GM19455 (cell line): ENCODE data around the gene FNBP1L.

Source experiments
- ATAC-seq: cut with Tn5 transposase; IDR thresholded peaks from one replicate; pipeline ENCODE4 v1.9.1; 2021; ENCODE audit not compliant: unreplicated experiment

The FNBP1L gene

DNA sequence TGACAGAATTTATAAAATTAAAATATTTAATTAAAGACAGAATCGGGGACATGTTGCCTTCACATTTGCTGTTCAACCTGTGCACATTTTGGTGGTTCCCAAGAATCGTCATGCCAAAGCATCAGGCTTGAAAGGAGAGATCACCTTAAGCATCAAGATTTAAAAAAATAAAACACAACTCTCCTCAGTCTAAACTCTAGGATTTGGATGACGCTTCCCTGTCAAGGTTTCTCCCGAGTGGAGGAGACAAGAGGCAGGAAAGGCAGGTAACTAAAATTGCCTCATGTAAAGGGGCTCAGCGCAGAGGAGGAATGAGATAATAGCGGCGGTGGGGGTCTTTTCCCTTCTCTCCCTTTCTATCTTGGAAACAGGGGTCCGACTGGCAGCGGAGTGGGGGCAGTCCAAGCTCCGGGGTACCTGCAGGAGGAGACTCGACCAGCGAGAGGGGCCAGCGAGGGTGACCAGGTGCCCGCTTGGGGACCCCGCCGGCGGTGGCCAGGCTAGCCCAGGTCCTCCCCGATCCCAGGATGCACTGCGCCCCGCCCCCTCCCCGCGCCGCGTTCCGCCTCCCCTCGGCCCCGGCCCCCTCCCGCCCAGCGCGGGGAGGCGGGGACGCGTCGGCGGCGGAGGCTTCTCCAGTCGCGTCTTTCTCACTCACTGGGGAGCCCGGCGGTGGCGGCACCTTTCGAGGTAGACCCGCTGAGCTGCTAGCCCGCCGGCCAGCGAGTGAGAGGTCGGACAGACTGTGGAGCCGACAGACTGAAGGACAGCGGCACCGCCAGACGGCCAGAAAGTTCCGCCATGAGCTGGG lies at the start of gene FNBP1L:
Gene FNBP1L (plus strand): TSS at position 638 of the 811 bp plus-strand sequence. CDS start 164 bp downstream, at position 802.
- ATAC-seq = no peak

DNA sequence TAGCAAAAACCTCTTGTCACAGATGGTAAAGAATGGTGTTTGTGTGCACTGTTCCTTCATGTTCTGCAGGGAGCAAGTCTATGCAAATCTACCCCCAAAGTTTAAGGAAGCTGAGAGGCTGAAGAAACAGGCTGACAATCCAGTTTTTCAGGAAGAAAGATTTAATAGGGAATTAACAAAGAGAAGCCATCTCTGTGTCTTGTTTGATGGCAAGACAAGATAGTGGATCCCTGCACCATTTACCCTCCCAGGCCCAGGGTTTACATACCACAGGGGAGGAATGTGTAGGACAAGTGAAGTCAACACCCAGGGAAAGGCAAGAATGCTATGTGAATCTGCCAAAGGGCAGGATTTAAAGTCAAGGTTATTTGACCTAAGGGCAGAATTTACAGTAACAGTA lies 48.1 kb upstream of the FNBP1L start:
- ATAC-seq = no peak

DNA sequence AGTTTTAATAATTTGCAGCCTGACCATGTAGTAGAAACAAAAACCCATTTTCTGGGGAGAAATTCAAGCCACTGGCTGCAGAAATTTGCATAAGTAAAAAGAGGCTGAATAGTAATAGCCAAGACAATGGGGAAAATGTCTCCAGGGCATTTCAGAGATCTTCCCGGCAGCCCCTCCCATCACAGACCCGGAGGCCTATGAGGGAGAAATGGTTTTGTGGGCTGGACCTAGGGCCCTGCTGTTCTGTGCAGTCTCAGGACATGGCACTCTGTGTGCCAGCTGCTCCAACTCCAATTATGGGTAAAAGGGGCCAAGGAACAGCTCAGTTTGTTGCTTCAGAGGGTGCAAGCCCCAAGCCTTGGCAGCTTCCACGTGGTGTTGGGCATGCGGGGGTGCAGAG lies 39.7 kb upstream of the FNBP1L start:
- ATAC-seq = no peak

DNA sequence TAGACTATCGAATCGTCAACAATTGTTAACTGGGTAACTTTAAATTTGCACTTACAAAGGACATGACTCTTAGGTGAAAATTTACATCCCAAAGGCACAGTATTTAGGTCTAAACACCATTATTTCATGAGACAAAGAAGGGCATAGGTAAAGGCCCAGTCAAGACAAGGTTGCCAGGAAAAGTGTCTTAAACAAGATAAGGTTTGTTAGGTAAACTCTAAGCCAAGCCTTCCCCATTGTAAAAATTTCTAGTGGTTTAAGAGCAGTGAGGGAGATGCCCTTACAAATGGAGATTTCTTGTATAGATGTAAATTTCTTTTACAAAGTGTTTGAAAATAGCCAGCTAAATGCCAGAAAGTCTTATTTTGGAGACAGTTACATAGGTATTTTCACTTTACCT lies 36.9 kb upstream of the FNBP1L start:
- no peak for ATAC-seq

DNA sequence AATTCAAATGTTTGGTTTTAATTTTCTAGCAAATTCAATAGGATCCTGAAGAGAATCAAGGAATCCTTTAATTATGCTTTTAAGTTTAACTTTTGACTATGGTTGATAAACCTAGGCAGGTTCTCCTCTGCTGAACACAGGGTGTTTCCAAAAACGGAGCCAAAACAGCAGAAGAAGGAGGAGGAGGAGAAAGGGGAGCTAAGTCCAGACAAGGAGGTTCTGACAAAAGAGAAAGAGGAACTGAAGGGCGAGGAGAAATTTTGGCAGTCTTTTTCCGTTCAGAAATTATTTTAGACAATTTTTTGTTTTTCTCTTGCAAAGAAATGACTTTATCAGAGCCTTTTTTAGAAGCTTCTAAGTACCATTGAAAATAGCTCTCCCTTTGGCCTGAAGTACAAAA lies 33.2 kb upstream of the FNBP1L start:
- no peak for ATAC-seq

DNA sequence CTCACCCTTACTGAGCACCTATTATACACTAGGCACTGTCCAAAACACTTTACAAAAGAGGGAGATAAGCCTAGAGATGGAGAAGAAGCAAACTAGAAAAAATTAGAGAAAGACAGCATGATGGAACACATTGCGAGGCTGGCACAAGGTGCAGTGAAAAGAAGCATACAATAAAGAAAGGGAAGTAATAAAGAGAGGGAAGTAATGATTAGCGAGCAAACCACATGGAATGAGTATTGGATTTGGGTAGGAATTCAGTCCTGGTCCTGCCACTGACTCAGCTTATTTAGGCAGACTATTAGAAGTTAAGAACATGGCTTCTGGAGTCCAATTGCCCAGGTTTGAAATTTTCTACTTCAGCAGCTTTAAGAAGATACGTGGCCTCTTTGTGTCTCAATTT lies 32.6 kb upstream of the FNBP1L start:
- no peak for ATAC-seq

DNA sequence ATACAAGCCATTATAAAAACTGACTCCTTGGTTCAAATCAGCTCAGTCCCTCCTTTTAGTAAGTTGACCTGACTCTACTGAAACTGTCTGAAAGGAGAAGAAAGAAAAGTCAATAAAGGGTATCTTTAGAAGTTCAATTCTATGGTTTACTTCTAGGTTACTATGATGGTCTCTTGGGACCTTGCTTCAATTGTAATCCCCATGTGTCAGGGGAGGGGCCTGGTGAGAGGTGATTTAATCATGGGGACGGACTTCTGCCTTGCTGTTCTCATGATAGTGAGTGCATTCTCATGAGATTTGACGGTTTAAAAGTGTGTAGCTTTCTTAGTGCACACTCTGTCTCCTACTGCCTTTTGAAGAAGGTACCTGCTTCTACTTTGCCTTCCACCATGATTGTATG lies 31.7 kb upstream of the FNBP1L start:
- ATAC-seq = no peak

DNA sequence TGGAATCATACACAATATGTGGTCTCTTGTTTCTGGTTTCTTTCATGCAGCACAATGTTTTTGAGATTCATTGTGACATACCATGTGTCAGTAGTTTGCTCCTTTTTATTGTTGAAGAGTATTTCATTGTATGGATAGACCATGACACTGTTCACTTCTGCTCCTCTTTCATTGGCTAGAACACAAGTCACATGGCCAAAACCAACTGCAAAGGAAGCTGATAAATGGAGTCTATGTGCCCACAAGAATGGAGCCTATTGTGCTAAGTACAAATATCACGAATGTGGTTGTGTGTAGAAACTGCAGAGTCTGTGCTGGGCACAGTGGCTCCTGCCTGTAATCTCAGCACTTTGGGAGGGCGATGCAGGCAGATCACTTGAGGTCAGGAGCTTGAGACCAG lies 28.6 kb upstream of the FNBP1L start:
- no peak for ATAC-seq

DNA sequence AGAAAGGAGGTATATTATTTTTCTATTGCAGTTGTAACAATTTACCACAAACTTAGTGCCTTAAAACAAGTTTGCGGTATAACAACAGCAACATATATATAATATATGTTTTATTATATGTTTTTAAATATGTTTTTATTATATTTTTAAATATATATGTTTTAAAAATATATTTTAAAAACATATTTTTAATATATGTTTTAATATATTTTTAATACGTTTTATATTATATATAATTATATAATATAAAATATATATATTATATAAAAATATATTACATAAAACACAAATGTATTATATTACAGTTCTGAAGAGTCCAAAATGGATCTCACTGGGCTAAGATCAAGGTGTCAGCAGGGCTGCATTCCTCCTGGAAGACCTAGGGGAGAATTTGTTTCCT lies 27.5 kb upstream of the FNBP1L start:
- no peak for ATAC-seq

DNA sequence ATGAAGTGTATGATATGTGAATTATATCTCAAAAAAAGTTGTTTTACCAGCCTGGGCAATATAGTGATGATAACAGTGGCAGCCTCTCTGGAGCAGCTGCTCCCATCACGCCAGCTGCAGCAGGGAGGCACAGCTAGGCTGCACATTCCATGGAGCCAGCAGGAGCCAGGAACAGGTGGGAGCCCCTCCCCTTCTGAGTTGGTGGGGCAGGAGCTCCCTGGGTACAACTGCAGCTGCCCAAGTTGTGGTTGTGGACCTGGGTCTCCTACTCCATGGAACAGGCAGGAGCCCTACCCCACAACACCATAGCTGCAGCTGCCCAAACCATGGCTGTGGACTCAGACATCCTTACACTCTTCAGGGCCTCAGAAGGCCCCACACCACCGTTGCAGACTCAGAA lies 21.7 kb upstream of the FNBP1L start:
- no peak for ATAC-seq

DNA sequence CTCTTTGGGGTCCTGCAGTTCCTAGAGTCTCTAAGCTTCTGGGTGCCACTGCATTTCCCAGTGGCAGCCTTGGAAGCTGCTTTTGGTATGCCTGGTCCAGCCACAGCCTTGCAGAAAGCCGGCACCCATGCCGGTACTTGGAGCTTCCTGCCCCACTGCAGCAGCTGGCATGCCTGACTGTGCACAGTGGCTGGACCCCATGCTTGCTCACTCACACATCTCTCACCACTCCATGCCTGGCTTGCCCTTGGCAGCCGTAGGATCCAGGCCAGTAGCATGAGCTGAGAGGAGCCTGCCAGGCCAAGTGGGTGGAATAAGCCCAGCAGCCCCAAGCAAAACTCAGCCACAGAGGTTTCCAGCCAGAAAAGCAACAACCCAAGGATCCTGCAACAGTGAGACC lies 20.3 kb upstream of the FNBP1L start:
- no peak for ATAC-seq

DNA sequence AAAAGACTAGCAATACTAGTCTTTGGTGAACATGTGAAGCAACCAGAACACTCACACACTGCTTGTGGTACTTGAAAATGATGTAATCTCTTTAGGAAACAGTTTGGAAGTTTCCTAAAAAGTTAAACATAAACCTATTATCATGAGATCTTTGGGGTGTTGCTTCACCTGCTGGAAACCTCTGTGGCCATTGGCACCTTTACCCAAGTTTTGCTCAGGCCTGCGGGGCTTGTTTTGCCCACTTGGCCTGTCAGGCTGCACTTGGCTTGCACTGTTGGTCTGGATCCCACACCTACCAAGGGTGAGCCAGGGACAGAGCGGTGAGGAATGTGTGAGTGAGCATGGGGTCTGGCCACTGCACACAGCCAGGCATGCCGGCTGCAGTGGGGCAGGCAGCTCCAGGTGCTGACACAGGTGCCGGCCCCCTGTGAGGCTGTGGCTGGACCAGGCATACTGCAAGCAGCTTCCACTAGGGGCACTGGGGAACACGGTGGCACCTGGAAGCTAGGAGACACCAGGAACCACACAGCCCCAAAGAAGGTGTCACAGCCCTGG lies 14.4 kb upstream of the FNBP1L start:
- no peak for ATAC-seq

DNA sequence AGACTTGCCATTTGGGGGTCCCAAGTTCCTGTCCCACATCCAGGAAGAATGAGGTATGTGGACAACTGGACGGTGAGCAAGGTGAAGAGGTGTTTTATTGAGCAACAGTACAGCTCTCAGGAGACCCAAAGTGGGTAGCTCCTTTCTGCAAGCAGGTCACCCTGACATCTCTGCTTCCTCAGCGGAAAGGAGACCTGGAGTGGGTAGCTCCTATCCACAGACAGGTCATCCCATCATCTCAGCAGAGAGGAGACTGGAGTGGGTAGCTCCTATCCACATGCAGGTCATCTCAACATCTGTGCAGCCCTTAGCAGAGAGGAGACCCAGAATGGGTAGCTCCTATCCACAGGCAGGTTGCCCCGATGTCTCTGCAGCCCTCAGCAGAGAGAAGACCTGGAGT lies 13.8 kb upstream of the FNBP1L start:
- no peak for ATAC-seq

DNA sequence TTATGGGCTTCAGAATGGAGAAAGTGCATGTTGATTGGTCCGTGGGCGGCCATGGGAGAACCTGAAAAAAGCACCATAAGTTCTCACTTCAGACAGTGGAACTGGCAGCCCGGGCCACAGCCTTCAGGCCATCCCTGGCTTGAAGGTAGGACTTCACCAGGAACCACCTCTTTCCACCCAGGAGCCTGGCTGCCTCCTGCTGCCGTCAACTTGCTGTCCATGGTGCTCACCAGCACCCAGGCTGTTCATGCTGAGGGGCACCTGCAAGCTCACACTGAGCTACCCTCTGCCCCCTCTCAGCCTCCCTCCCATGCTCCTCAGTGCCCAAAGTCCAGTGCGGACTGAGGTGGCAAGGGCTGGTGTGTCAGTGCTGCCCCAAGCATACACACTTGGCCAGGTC lies 12.9 kb upstream of the FNBP1L start:
- ATAC-seq = no peak

DNA sequence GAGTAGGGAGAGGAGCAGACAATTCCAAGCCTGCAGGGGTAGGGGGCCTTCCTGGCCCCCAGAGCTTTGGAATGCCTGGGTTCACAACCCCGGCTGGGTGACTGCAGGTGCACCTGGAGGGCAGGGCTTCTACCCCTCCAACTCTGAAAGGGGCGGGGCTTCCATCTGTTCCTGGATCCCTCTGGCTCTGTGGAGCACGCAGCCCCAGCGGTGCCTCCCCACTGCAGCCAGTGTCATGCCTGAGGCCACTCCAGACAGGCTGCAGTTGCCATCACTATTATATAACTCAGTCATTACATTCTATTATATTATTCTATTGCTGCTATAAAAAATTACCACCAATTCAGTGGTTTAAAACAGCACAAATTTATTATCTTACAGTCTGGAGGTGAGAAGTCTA lies 12.5 kb upstream of the FNBP1L start:
- ATAC-seq = no peak

DNA sequence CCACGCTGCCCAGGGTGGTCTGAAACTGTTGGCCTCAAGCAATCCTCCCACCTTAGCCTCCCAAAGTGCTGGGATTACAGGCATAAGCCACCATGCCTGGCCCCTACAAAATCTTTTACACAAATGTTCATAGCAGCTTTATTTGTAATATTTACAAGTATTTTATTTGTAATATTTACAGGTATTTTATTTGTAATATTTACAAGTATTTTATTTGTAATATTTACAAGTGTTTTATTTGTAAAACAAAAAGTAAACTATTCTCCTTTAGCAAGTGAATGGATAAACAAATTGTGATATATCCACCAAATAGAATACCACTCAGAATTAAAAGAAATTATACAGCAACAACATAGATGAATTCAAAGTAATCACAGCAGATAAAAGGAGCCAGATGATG lies 11.4 kb upstream of the FNBP1L start:
- ATAC-seq = no peak

DNA sequence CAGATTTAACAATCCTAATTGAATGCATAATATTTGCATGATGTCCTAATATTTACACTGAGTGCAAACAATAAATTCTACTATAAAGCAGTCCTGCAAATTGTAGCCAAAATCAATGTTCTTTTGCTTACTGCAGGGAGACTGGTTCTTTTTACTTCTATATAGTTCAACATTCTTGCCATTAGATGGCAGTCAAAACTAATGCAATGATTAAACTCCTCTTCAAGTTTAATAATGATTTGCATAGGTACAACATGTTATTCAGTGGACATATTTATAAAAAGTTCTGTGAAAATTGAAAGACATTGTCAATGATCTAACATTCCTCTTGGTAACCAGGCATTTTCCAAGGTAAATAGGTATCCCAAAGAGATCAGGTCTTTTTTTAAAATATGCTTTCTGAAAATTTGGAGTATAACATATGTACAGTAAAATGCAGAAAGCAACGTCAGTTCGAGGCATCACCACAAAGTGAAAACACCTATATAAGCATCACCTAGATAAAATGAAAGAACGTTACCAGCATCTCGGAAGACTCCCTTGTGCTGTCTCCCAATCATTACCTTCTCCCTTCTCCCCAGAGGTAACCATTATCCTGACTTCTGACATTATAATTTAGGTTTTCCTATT lies 9.8 kb upstream of the FNBP1L start:
- no peak for ATAC-seq

DNA sequence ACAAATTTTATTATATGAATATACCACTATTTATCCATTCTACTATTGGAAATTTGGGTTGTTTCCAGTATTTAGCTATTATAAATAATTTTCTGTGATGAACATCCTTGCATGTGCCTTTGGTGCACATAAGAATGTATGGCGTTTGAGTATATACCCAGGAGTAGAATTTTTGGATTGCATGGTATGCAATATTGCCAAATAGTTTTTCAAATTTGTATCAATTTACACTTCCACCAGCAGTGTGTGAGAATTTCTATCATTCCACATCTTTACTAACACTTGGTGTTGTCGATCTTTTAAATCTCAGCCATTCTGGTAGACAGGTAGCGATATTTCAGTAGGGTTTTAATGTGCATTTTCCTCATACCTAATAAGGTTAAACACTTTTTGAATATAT lies 9.2 kb upstream of the FNBP1L start:
- no peak for ATAC-seq

DNA sequence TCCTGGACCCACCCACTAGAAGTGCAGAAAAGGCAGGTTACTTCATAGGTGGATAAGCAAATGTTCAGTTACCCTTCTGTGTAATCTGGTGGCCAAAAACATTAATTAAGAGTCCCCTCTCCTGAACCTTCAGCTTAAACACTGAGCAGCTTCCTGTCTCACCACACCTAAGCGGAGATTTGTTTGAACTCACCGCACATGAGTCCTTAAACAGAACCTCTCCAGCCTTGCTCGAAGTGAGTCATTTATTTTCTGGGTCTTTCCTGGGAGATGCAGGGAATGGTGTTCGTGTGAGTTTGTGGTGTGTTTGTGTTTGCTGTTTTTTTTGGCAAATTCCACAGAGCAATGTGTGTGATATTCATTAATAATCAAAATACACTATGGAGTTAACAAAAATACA lies 7.6 kb upstream of the FNBP1L start:
- no peak for ATAC-seq

DNA sequence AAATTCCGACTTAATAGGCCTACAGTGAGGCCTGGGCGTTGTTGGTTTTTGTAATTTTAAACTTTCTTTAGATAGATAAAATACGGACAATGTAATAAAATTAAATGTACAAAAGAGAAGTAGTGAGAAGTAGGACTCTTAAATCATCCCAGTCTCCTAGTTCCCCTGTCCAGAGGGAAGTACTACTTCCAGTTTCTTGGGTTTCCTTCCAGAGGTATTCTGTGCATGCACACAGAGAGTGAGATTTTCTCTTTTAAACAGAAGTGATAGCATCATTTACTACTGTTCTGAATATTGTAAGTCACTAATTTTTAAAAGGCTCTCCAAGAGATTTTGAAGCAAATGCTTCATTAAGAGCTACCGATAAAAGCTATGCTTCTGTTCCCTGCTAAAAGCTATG lies 7.2 kb upstream of the FNBP1L start:
- no peak for ATAC-seq

DNA sequence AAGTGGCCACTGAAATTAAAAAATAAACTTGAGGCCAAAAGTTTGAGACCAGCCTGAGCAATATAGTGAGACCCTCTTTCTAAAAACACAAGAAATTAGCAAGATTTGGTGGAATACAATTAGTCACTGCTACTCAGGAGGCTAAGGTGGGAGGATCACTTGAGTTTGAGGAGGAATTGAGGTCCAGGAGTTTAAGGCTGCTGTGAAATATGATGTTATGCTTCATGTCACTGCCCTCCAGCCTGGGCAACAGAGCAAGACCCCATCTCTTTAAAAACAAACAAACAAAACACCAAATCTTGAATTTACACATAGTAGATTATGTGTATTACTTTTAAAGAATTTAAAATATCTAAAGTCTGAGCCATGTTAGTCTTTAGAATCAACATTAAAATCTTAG lies 6.3 kb upstream of the FNBP1L start:
- ATAC-seq = no peak

DNA sequence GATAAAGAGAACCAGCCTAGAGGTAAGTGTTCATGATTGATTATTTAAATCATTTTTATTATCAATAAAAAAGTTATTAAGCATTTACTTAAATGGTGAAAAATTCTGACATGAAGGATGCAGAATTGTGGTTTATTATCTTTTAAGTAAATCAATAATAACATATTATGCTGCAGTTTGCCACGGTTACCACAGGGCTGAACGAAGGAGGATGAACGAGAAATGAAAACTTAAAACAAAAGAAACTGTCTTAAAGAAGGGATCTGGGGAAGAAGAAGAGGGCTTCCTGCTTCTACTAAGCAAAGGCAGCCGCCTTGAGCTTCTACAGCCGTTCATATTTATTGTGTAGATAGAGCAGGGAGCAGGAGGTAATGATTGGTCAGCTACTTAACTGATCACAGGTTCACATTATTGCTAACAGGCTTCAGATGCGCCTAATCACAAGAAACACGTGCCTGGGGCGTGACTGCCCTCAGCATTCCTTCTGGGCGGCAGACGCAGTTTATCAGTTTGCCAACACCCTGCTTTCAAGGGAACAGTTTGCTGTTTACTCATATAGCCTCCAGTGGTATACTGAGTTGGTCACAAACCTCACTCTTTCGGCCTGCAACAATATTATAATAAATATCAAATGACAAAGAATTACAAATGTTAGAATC lies 5.8 kb upstream of the FNBP1L start:
- ATAC-seq = no peak
